Effector memory CD4-positive, alpha-beta T cell (primary cell): ENCODE measurements around the gene ERVK3-1.
"Not testable (repeated sequence)": the region's sequence is repeated elsewhere in the genome, so short reads cannot be mapped to it uniquely, and the experiment has no call there.

Experiments
- DNase-seq, 3 donors: peaks; one replicate each; pipeline ENCODE4 v3.0.0-alpha.2; 2020
- H3K27ac ChIP-seq: 2 replicates; pipeline ENCODE4 v1.7.0; 2013; ENCODE audit warnings: mild to moderate bottlenecking, low read length, moderate library complexity; ENCODE audit not compliant: insufficient read depth, poor library complexity, severe bottlenecking
- H3K27me3 ChIP-seq: replicated peaks from 2 replicates; pipeline ENCODE4 v1.7.0; 2013; ENCODE audit warnings: mild to moderate bottlenecking, low read length; ENCODE audit not compliant: insufficient read depth, control insufficient read depth, poor library complexity, severe bottlenecking
- H3K36me3 ChIP-seq: 2 replicates; pipeline ENCODE4 v1.7.0; 2013; ENCODE audit warnings: mild to moderate bottlenecking, low read length, moderate library complexity; ENCODE audit not compliant: control insufficient read depth, insufficient read depth
- H3K4me1 ChIP-seq: 2 replicates; pipeline ENCODE4 v1.7.0; 2013; ENCODE audit warnings: low read length, mild to moderate bottlenecking; ENCODE audit not compliant: control insufficient read depth, insufficient read depth, poor library complexity, severe bottlenecking
- H3K4me3 ChIP-seq: 2 replicates; pipeline ENCODE4 v1.7.0; 2013; ENCODE audit warnings: low read length, low read depth, mild to moderate bottlenecking; ENCODE audit not compliant: insufficient read depth, poor library complexity, severe bottlenecking
- H3K9me3 ChIP-seq: 2 replicates; pipeline ENCODE4 v1.7.0; 2013; ENCODE audit warnings: mild to moderate bottlenecking, low read length, moderate library complexity; ENCODE audit not compliant: control insufficient read depth

Gene ERVK3-1

GRCh38 chr19:58300620-58301019, 4.6 kb upstream of the ERVK3-1 start:
- no peaks in the 10 kb centered on the region for H3K9me3 ChIP-seq
- no peaks in the 10 kb centered on the region for H3K27me3 ChIP-seq
- H3K4me3 ChIP-seq = no peak overlapping the region
- DNase-seq = no peak
- no peak overlapping the region for H3K27ac ChIP-seq
- peaks cover 4% of the 10 kb centered on the region for H3K36me3 ChIP-seq
- H3K4me1 ChIP-seq = no peaks in the 10 kb centered on the region

GRCh38 chr19:58304255-58304654, 922 bp upstream of the ERVK3-1 start:
- Histone ChIP-seq H3K36me3 (peaks cover 21% of the 10 kb centered on the region), H3K4me3 (no peak overlapping the region), H3K27me3 (no peaks in the 10 kb centered on the region), H3K27ac (peak overlapping the region; percentile 88), H3K4me1 (no peaks in the 10 kb centered on the region), H3K9me3 (no peaks in the 10 kb centered on the region)
- DNase-seq = no peak

DNA sequence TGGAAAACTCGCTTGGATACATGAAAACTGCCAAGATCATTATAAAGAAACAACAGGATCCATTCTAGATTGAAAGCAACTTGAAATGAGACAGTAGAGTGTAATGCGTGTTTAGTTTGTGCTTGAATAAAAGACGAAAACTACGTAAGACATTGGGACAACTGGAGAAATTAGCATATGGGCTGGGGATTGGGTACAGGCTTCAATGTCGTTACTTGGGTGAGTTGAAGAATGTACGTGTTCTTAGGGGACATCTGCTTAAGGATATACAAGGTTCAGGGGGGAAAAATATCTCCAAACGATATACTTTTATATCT, 471 bp upstream of the ERVK3-1 start:
- DNase-seq = no peak
- H3K27me3 ChIP-seq = no peaks in the 10 kb centered on the region
- H3K36me3 ChIP-seq = peaks cover 22% of the 10 kb centered on the region
- H3K9me3 ChIP-seq = no peaks in the 10 kb centered on the region
- H3K4me1 ChIP-seq = no peaks in the 10 kb centered on the region
- H3K4me3 ChIP-seq = peak overlapping the region; percentile 79
- peak overlapping the region; percentile 88 for H3K27ac ChIP-seq

GRCh38 chr19:58305932-58306323, 751 bp downstream of the ERVK3-1 start:
- H3K4me3 ChIP-seq = peak overlapping the region; percentile 79
- no peaks in the 10 kb centered on the region for H3K9me3 ChIP-seq
- H3K27ac ChIP-seq = peak overlapping the region; percentile 88
- no peak for DNase-seq
- peaks cover 18% of the 10 kb centered on the region for H3K36me3 ChIP-seq
- no peaks in the 10 kb centered on the region for H3K4me1 ChIP-seq
- H3K27me3 ChIP-seq = no peaks in the 10 kb centered on the region

GRCh38 chr19:58307736-58308135, 2.6 kb downstream of the ERVK3-1 start:
- Histone ChIP-seq H3K4me3 (no peak overlapping the region), H3K36me3 (peaks cover 33% of the 10 kb centered on the region), H3K4me1 (no peaks in the 10 kb centered on the region), H3K27ac (no peak overlapping the region), H3K27me3 (no peaks in the 10 kb centered on the region), H3K9me3 (no peaks in the 10 kb centered on the region)
- no peak for DNase-seq

- H3K4me3 ChIP-seq, H3K9me3 ChIP-seq, H3K27me3 ChIP-seq, H3K27ac ChIP-seq, H3K4me1 ChIP-seq, DNase-seq: not testable (repeated sequence)
- H3K36me3 ChIP-seq = peaks cover 61% of the 10 kb centered on the region
Measured at GRCh38 chr19:58310685-58311084, 5.5 kb downstream of the ERVK3-1 start.

DNA sequence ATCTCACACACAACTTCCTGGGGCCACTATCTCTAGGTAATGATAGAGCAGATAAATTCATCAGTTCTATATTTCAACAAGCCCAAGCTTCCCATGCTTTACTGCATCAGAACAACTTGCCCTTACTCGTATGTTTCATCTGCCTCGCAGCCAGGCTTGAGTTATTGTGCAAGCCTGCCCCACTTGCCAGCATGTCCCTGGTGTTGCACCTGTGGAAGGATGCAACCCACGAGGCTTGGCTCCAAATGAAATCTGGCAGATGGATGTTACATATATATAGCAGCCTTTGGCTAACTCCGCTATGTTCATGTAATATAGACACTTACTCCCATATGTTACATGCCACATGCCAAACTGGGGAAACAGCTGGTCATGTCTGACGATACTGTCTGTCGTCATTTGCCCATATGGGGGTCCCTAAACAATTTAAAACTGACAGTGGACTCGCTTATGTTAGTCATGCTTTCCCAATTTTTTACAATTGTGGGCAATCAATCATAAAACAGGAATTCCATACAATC, 6.2 kb downstream of the ERVK3-1 start:
- Histone ChIP-seq H3K27ac (no peak overlapping the region), H3K36me3 (peaks cover 61% of the 10 kb centered on the region), H3K9me3 (no peaks in the 10 kb centered on the region), H3K4me1 (no peaks in the 10 kb centered on the region), H3K4me3 (no peak overlapping the region), H3K27me3 (no peaks in the 10 kb centered on the region)
- no peak for DNase-seq

DNA sequence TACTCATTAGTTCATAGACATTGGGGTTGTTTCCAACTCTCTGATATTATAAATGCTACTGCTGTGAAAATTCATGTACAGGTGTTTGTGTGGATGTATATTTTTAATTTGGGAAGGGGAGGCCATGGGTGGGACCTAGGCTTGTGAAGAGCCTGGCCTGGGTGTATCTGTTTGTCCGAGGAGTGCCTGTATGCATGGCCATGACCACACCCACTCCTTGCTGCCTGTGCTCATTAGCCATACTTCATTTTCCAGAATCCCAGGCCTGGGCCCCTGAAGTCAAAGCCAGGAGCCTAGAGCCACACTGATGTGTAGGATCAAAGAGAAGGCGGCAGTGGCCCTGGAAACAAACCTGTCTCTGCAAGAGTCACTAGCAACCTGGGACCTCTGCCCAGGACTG, 10.4 kb downstream of the ERVK3-1 start:
- Histone ChIP-seq H3K9me3 (no peaks in the 10 kb centered on the region), H3K4me1 (no peaks in the 10 kb centered on the region), H3K27me3 (no peaks in the 10 kb centered on the region), H3K4me3 (no peak overlapping the region), H3K36me3 (peaks cover 43% of the 10 kb centered on the region), H3K27ac (no peak overlapping the region)
- DNase-seq = no peak

GRCh38 chr19:58317476-58318072, 12.4 kb downstream of the ERVK3-1 start:
- Histone ChIP-seq H3K36me3 (peaks cover 30% of the 10 kb centered on the region), H3K4me3 (no peak overlapping the region), H3K9me3 (no peaks in the 10 kb centered on the region), H3K27ac (no peak overlapping the region), H3K27me3 (no peaks in the 10 kb centered on the region), H3K4me1 (no peaks in the 10 kb centered on the region)
- no peak for DNase-seq

- Histone ChIP-seq H3K4me1 (no peaks in the 10 kb centered on the region), H3K9me3 (no peaks in the 10 kb centered on the region), H3K4me3 (no peak overlapping the region), H3K36me3 (peaks cover 22% of the 10 kb centered on the region), H3K27ac (no peak overlapping the region), H3K27me3 (no peaks in the 10 kb centered on the region)
- DNase-seq = no peak
Measured at GRCh38 chr19:58318297-58318696, 13.1 kb downstream of the ERVK3-1 start.
